GM23248 (cell line): ENCODE data around the gene RNF150.

ENCODE experiments used
- EZH2 ChIP-seq: fragments of 200-600 bp; sonication (generic); IDR thresholded peaks from 2 replicates; pipeline ENCODE4 v1.6.1; 2018; ENCODE audit warnings: antibody characterized with exemption, mild to moderate bottlenecking; ENCODE audit not compliant: insufficient read depth, poor library complexity, severe bottlenecking
- EZH2phosphoT487 ChIP-seq: fragments of 200-600 bp; sonication (generic); IDR thresholded peaks from 2 replicates; pipeline ENCODE4 v1.6.1; 2018; ENCODE audit warnings: antibody characterized with exemption, moderate library complexity, mild to moderate bottlenecking, low read depth; ENCODE audit not compliant: insufficient read depth

DNA sequence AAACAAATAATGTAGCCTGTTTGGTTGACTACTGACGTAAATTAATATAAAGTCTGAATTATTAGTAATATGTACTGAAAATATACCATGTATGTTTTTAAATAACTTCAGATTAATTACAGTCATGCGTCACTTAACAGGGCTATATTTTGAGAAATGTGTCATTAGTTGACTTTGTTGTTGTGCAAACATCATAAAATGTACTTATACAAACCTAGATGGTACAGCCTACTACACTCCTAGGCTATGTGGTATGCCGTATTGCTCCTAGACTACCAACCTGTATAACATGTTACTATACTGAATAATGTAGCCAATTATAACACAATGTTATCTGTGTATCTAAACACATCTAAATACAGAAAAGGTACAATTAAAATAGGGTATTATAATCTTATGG is 66.6 kb downstream of the RNF150 start:
- TF ChIP-seq EZH2: no peak
- no peak for TF ChIP-seq EZH2phosphoT487
